Measurements from ENCODE around the gene MAP4K2. TPM values are rescaled to one million over a fixed set of nuclear protein-coding genes. Genes with fewer than 3 reads are reported as not detected.

The MAP4K2 gene
- total RNA-seq, 1 experiment from 2014 or later, result 46.5 TPM

DNA sequence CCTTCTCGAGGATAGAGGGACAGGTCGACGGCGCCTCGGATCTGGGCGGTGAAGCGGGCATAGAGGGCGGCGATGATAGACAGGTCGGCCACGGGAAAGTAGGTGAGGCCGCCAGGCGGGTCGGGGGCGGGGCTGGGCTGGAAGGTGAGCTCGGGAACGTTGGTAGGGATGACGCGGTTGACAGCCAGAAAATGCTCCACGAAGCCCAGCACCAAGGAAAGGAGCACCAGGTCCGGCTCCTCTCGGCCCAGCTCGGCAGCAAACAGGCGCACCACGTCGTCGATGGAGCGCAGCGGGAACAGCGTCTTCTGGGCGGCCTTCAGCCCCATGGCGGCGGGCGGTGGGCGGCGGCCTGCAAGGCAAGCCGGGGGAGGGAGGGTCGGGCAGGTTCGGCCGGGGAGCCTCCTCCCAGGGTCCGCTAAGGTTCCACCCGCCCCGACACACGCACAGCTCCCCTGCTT lies 6.8 kb upstream of the MAP4K2 start:
- POLR2A ChIA-PET (ENCODE audit: low non-redundant PET), result no interaction called here
- intact Hi-C loops (cut with micrococcal nuclease; ENCODE audit: unreplicated experiment), result no loop called here
- no TSS peak for BruUV-seq (replicated peaks)

DNA sequence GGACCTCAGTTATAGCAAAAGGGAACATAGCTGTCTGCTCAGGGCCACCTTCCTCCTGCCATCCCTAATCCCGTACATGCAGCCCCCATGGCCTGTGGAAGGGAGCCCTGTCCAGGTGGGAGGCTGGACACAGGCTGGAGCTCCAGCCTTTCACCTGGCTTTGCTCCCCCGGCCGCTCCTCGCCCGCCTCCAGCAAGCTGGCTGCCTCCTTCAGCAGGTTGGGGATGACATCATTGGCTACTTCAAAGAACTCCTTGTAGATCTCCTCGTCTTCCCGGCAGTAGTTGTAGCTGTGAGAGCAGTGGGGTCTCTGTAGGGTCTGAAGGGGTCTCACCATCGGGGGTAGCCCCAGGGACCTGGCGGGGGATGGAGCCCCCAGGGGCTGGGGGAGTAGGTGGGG lies 2.5 kb upstream of the MAP4K2 start:
- CTCF ChIA-PET, result no interaction called here
- POLR2A ChIA-PET (ENCODE audit: low non-redundant PET), result no interaction called here

More for the DNA sequence above, 6.8 kb upstream of the MAP4K2 start:
- peaks cover 3% of the 10 kb centered on the region for H3K36me3 ChIP-seq (ENCODE audit: insufficient read depth, low read length, poor library complexity, severe bottlenecking)
- peak overlapping the region; percentile 64 for H3K27ac ChIP-seq (ENCODE audit: low read depth, low read length, poor library complexity, severe bottlenecking)
- peak; percentile 29 for DNase-seq (ENCODE audit: low spot score)
- CTCF ChIA-PET, result no interaction called here
- peak overlapping the region; percentile 87 for H3K4me3 ChIP-seq (ENCODE audit: low read depth, low read length, poor library complexity, severe bottlenecking)
- no peaks in the 10 kb centered on the region for H3K9me3 ChIP-seq (ENCODE audit: low read depth, low read length, poor library complexity, severe bottlenecking)
- TF ChIP-seq EZH2 (IDR thresholded peaks at IDR 0.05; ENCODE audit: borderline replicate concordance, low read depth, low read length, poor library complexity, severe bottlenecking), result no peak
- TF ChIP-seq, protein P1, sequence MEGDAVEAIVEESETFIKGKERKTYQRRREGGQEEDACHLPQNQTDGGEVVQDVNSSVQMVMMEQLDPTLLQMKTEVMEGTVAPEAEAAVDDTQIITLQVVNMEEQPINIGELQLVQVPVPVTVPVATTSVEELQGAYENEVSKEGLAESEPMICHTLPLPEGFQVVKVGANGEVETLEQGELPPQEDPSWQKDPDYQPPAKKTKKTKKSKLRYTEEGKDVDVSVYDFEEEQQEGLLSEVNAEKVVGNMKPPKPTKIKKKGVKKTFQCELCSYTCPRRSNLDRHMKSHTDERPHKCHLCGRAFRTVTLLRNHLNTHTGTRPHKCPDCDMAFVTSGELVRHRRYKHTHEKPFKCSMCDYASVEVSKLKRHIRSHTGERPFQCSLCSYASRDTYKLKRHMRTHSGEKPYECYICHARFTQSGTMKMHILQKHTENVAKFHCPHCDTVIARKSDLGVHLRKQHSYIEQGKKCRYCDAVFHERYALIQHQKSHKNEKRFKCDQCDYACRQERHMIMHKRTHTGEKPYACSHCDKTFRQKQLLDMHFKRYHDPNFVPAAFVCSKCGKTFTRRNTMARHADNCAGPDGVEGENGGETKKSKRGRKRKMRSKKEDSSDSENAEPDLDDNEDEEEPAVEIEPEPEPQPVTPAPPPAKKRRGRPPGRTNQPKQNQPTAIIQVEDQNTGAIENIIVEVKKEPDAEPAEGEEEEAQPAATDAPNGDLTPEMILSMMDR (conservative IDR thresholded peaks at IDR 0.05; ENCODE audit: low read depth, low read length), result no peak
- no peaks in the 10 kb centered on the region for H3K27me3 ChIP-seq (replicated peaks; ENCODE audit: insufficient read depth, low read depth, low read length, poor library complexity)
- H3K4me1 ChIP-seq (ENCODE audit: insufficient read depth, low read length, poor library complexity, severe bottlenecking), result peaks cover 10% of the 10 kb centered on the region

DNA sequence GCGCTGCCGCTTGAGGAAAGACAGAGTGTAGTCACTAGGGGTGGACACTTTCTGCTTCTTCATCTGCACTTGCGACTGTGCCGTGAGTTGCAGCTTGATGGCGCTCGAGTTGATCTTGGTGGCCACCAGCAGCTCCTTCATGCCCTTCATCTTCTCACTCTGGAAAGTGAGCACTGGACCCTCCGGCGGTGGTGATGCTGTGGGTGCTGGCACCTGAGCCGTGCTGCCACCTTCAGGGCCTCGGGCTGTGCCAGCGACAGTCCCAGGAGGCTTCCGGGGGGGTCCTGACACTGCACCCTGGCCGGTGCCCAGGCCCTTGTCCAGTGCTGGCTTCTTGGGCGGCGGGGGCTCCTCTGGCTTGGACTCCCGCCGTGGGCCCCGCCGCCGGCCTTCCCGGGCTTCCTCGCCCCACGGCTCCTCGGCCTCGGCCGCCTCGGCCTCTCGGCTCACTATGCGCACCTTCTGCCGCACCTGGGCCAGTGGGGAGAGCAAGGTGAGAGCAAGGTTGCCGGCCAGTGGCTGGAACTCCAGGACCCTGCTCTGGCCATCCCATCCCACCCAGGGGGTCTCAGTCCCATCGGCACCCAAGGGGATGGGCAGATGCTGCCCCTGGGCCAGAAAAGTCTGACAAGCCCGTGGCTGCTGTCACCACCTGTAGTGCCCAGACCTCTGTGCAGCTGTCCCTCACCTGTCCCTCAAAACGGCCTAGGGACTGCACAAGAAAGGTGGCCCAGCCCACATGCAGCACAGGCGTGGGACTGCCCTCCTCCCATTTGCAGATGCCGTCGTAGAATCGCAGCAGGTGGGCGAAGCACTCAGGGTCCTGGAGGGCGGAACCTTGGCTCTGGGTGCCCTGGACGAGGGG lies 1.6 kb upstream of the MAP4K2 start:
- BruUV-seq (replicated peaks), result no TSS peak
- no peak for DNase-seq (ENCODE audit: low spot score)
- peaks cover 6% of the 10 kb centered on the region for H3K36me3 ChIP-seq (ENCODE audit: insufficient read depth, low read length, poor library complexity, severe bottlenecking)
- CTCF ChIA-PET, result no interaction called here
- H3K4me1 ChIP-seq (ENCODE audit: insufficient read depth, low read length, poor library complexity, severe bottlenecking), result peaks cover 32% of the 10 kb centered on the region
- TF ChIP-seq, protein P1 (conservative IDR thresholded peaks at IDR 0.05; ENCODE audit: low read depth, low read length), result no peak
- TF ChIP-seq EZH2 (IDR thresholded peaks at IDR 0.05; ENCODE audit: borderline replicate concordance, low read depth, low read length, poor library complexity, severe bottlenecking), result no peak
- intact Hi-C loops (cut with micrococcal nuclease; ENCODE audit: unreplicated experiment), result no loop called here
- POLR2A ChIA-PET (ENCODE audit: low non-redundant PET), result no interaction called here
- H3K4me3 ChIP-seq (ENCODE audit: low read depth, low read length, poor library complexity, severe bottlenecking), result no peak overlapping the region
- H3K9me3 ChIP-seq (ENCODE audit: low read depth, low read length, poor library complexity, severe bottlenecking), result no peaks in the 10 kb centered on the region
- peak overlapping the region; percentile 79 for H3K27ac ChIP-seq (ENCODE audit: low read depth, low read length, poor library complexity, severe bottlenecking)
- no peaks in the 10 kb centered on the region for H3K27me3 ChIP-seq (replicated peaks; ENCODE audit: insufficient read depth, low read depth, low read length, poor library complexity)

More for the DNA sequence above, 2.5 kb upstream of the MAP4K2 start:
- Histone ChIP-seq H3K4me1 (ENCODE audit: insufficient read depth, low read length, poor library complexity, severe bottlenecking) (peaks cover 33% of the 10 kb centered on the region), H3K4me3 (ENCODE audit: low read depth, low read length, poor library complexity, severe bottlenecking) (no peak overlapping the region), H3K9me3 (ENCODE audit: low read depth, low read length, poor library complexity, severe bottlenecking) (no peaks in the 10 kb centered on the region), H3K27ac (ENCODE audit: low read depth, low read length, poor library complexity, severe bottlenecking) (no peak overlapping the region), H3K27me3 (replicated peaks; ENCODE audit: insufficient read depth, low read depth, low read length, poor library complexity) (no peaks in the 10 kb centered on the region), H3K36me3 (ENCODE audit: insufficient read depth, low read length, poor library complexity, severe bottlenecking) (peaks cover 6% of the 10 kb centered on the region)
- intact Hi-C loops (cut with micrococcal nuclease; ENCODE audit: unreplicated experiment), result no loop called here
- no peak for TF ChIP-seq EZH2 (IDR thresholded peaks at IDR 0.05; ENCODE audit: borderline replicate concordance, low read depth, low read length, poor library complexity, severe bottlenecking)
- TF ChIP-seq, protein P1 (conservative IDR thresholded peaks at IDR 0.05; ENCODE audit: low read depth, low read length), result no peak
- DNase-seq (ENCODE audit: low spot score), result no peak
- no TSS peak for BruUV-seq (replicated peaks)
